Mammary epithelial cell (primary cell): Measurements from ENCODE around the gene MTM1.

ENCODE experiments used
- CTCF ChIP-seq, 2 donors: IDR thresholded peaks in 1 of 2; conservative IDR thresholded peaks in 1 of 2; 2 replicates each; pipeline ENCODE4 v1.5.1; 2011 to 2012; ENCODE audit warnings: inconsistent platforms in 2 of 2, low read length in 2 of 2, mild to moderate bottlenecking in 2 of 2, control low read depth in 1 of 2, low read depth in 1 of 2; ENCODE audit not compliant: insufficient read depth in 1 of 2; ENCODE audit errors: extremely low read depth in 1 of 2
- EZH2 ChIP-seq: IDR thresholded peaks from 2 replicates; pipeline ENCODE4 v1.6.1; 2012; ENCODE audit warnings: low read length, inconsistent platforms, borderline replicate concordance

- no peak for TF ChIP-seq CTCF (conservative IDR thresholded peaks at IDR 0.05 in 1 of 2, IDR thresholded peaks at IDR 0.05 in 1 of 2; ENCODE audit: extremely low read depth in 1 of 2, insufficient read depth in 1 of 2, low read depth in 1 of 2, low read length in 2 of 2)
- TF ChIP-seq EZH2: no peak
These were observed 3.6 kb upstream of the MTM1 start for GRCh38 chrX:150564838-150565237.
